ENCODE results near the gene SCFD1.

Gene SCFD1

DNA sequence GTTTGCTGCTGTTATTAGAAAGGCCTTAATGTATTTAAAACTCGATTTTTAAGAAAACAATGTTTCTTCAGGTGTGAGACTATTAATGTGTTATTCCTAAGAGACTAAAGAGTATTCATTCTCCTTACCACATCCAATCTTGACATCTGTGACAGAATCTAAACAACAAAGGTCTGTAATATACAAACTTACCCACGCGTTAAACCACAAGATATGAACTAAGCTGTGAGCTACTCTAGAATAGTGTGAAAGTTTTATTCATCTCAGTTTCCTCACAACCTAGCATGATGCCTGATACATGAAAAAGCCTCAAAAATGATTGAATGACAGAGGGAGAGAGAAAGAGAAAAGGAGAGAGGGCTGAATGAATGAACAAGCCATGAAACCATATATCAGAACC, 135.0 kb downstream of the SCFD1 start:
- no peak overlapping the region for H2AFZ ChIP-seq (ENCODE audit: low read depth, low read length)
- no peaks in the 10 kb centered on the region for H3K4me1 ChIP-seq (ENCODE audit: insufficient read depth, low read length)
- no peak overlapping the region for H3K4me3 ChIP-seq (ENCODE audit: low read length)
- H3K27me3 ChIP-seq (ENCODE audit: insufficient read depth, low read length): no peaks in the 10 kb centered on the region
- no peaks in the 10 kb centered on the region for H3K36me3 ChIP-seq (ENCODE audit: insufficient read depth, low read length)
- no peaks in the 10 kb centered on the region for H3K9me3 ChIP-seq (ENCODE audit: low read length)

DNA sequence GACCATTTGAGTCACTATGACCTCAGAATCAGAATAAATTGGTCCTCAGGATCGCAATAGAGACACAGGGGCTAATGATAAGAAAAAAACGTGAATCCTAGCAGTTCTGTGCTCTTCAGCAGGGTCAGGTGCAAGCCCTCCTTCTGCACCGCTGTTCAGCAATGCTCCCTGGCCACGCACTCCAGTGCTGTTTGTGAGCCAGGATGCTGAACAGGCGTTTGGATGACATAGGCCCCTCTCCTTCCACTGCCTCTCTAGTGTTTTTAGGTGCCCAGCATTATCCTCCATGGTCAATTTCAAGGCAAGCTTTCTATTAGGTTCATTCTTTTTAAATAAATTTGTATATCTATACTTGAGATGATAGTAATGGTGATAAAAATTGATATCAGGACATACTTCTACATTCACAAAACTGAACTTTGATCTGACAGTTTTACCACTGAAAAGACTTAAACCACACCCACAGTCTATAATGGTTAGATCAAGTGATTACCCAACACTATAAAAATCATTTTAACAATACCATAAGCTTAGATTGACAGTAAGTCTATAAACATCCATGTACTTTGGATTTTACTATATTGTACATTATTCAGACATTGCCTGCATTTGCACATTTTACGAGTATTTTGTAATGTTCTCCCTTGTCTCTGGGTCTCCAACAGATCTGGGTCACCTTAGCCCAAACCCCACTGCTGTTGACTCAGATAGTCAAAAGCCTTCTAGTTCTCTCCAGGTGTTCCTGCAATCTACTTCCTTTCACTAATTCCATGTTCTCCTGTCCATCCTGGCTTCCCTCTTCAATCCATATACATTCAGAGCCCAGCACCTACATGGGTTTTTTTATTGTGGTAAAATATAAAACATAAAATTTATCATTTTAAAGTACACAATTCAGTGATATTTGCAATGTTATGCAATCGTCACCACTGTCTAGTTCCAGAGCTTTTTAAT, 137.3 kb downstream of the SCFD1 start:
- H3K36me3 ChIP-seq (ENCODE audit: insufficient read depth, low read length): no peaks in the 10 kb centered on the region
- peaks cover 3% of the 10 kb centered on the region for H3K9me3 ChIP-seq (ENCODE audit: low read length)

DNA sequence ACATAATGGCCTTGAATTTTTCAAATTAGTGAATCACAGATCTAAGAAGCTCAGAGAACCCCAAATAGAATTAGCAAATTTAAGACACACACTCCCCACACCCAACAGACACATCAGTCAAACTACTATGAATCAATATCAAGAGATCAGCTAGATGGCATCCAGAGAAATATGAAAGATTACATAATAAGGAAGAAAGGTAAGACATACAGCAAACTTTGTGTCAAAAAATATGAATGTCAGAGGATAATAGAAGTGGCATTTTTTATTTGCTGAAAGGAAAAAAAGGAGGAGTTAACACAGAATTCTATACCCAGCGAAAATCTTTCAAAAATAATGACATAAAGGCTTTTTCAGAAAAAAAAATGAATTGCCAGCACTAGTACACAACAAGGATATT, 141.8 kb downstream of the SCFD1 start:
- H3K4me1 ChIP-seq (ENCODE audit: insufficient read depth, low read length): no peaks in the 10 kb centered on the region
- H3K4me3 ChIP-seq (ENCODE audit: low read length): no peak overlapping the region
- no peaks in the 10 kb centered on the region for H3K36me3 ChIP-seq (ENCODE audit: insufficient read depth, low read length)
- H3K9me3 ChIP-seq (ENCODE audit: low read length): peaks cover 3% of the 10 kb centered on the region
- no peaks in the 10 kb centered on the region for H3K27me3 ChIP-seq (ENCODE audit: insufficient read depth, low read length)
- H2AFZ ChIP-seq (ENCODE audit: low read depth, low read length): no peak overlapping the region

More for the DNA sequence above, 137.3 kb downstream of the SCFD1 start:
- Histone ChIP-seq H3K4me1 (ENCODE audit: insufficient read depth, low read length) (no peaks in the 10 kb centered on the region), H3K27me3 (ENCODE audit: insufficient read depth, low read length) (no peaks in the 10 kb centered on the region), H3K4me3 (ENCODE audit: low read length) (no peak overlapping the region), H2AFZ (ENCODE audit: low read depth, low read length) (no peak overlapping the region)

DNA sequence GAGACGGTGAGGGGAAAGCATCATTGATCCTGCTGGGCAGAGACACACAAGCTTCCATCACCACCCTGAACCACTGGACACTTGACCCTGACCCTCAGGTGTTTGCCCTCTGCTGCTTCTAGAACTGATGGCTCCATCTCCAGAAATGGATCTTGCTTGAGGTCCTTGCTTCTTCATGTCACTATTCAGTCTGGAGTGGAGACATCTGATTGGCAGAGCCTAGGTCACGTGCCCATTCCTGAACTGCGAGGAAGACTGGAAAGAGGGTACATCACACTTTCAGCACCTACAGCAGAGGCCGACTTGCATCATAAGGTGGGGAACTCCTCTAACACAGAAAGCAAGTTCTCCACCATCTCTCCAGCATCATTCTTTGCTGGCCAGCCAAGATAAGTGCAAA, 145.5 kb downstream of the SCFD1 start:
- no peaks in the 10 kb centered on the region for H3K27me3 ChIP-seq (ENCODE audit: insufficient read depth, low read length)
- no peaks in the 10 kb centered on the region for H3K36me3 ChIP-seq (ENCODE audit: insufficient read depth, low read length)
- H2AFZ ChIP-seq (ENCODE audit: low read depth, low read length): no peak overlapping the region
- H3K4me1 ChIP-seq (ENCODE audit: insufficient read depth, low read length): no peaks in the 10 kb centered on the region
- H3K9me3 ChIP-seq (ENCODE audit: low read length): peaks cover 3% of the 10 kb centered on the region
- H3K4me3 ChIP-seq (ENCODE audit: low read length): no peak overlapping the region

DNA sequence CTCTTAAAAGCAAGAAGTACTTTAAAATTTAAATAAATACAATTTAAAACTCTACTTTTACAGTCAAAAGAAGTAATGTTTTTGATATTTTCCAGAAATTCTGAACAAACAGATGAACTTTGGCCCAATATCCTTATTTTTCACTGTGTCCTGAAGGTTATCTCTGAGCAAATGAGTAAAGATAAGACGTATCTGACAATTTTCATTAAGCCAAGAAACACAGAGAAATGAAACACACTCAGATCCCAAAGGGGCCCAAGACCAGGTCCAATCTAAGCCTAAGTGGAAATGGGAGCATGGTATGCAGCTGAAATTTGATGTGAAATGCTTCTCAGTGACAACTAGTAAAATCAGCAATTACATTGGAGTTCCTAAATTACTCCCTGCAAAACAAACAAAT, 146.7 kb downstream of the SCFD1 start:
- Histone ChIP-seq H3K9me3 (ENCODE audit: low read length) (no peaks in the 10 kb centered on the region), H3K4me1 (ENCODE audit: insufficient read depth, low read length) (no peaks in the 10 kb centered on the region), H2AFZ (ENCODE audit: low read depth, low read length) (no peak overlapping the region), H3K27me3 (ENCODE audit: insufficient read depth, low read length) (no peaks in the 10 kb centered on the region), H3K4me3 (ENCODE audit: low read length) (no peak overlapping the region), H3K36me3 (ENCODE audit: insufficient read depth, low read length) (no peaks in the 10 kb centered on the region)

DNA sequence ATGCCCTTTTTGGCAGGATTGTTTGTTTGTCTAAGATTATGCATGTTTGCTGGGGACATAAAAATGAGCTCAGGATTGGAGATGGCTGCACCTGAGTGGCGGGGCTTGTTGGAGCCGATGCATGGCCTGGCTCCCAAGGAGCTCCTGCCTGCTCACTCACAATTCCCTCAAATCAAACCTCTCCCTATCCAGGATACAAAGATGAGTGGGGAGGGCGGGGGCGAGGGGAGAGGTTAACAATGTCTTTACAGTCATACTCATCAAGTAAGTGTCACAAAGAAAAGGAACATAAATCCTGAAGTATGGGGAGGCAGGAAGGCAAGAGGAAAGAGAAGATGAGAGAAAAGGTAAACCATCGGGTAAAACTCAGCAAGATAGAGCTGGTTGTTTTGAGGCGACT, 148.3 kb downstream of the SCFD1 start:
- H3K27me3 ChIP-seq (ENCODE audit: insufficient read depth, low read length): no peaks in the 10 kb centered on the region
- H2AFZ ChIP-seq (ENCODE audit: low read depth, low read length): no peak overlapping the region
- no peaks in the 10 kb centered on the region for H3K4me1 ChIP-seq (ENCODE audit: insufficient read depth, low read length)
- H3K4me3 ChIP-seq (ENCODE audit: low read length): no peak overlapping the region
- H3K9me3 ChIP-seq (ENCODE audit: low read length): no peaks in the 10 kb centered on the region
- H3K36me3 ChIP-seq (ENCODE audit: insufficient read depth, low read length): no peaks in the 10 kb centered on the region

DNA sequence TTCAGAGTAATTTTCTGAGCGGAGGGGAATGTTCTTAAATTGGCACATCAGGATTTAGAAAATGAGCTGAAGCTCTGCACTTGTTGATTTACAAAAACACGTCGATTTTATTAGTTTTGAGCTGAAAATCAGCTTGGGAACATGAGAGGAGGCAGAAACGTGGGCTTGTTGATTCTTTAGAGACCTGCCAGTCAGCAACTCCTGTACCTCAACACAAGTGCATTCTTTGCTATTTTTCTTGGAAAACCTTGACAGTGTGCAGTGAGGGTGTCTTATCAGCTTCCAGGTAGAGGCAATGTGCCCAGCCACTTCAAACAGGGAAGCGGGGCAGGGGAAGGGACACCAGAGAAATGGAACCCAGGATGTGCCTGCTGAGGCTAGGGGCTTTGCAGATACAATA, 149.5 kb downstream of the SCFD1 start:
- H3K36me3 ChIP-seq (ENCODE audit: insufficient read depth, low read length): no peaks in the 10 kb centered on the region
- no peaks in the 10 kb centered on the region for H3K9me3 ChIP-seq (ENCODE audit: low read length)
- H2AFZ ChIP-seq (ENCODE audit: low read depth, low read length): no peak overlapping the region
- no peaks in the 10 kb centered on the region for H3K4me1 ChIP-seq (ENCODE audit: insufficient read depth, low read length)
- H3K27me3 ChIP-seq (ENCODE audit: insufficient read depth, low read length): no peaks in the 10 kb centered on the region
- H3K4me3 ChIP-seq (ENCODE audit: low read length): no peak overlapping the region

DNA sequence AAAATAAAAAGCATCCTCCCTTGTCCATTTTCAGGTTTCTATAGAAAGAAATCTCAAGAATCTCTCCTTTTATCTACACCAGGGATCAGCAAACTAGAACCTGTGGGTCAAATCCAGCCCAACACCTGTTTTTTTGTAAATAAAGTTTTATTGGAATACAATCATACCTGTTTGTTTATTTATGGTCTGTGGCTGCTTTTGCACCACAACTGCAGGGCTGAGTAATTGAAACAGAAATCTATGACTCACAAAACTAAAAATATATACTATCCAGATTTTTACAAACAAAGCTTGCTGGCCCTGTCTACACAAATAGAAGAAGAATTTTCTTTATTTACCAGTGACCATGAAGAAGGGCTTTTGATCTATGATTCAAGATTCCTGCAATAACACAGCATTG, 157.1 kb downstream of the SCFD1 start:
- no peaks in the 10 kb centered on the region for H3K27me3 ChIP-seq (ENCODE audit: insufficient read depth, low read length)
- no peaks in the 10 kb centered on the region for H3K36me3 ChIP-seq (ENCODE audit: insufficient read depth, low read length)
- no peak overlapping the region for H3K4me3 ChIP-seq (ENCODE audit: low read length)
- no peaks in the 10 kb centered on the region for H3K9me3 ChIP-seq (ENCODE audit: low read length)
- no peaks in the 10 kb centered on the region for H3K4me1 ChIP-seq (ENCODE audit: insufficient read depth, low read length)
- H2AFZ ChIP-seq (ENCODE audit: low read depth, low read length): no peak overlapping the region
